ENCODE results near the gene SMU1.
A peak's percentile ranks its signal among the peaks of the same experiment; 100 is the strongest.

SMU1 gene

DNA sequence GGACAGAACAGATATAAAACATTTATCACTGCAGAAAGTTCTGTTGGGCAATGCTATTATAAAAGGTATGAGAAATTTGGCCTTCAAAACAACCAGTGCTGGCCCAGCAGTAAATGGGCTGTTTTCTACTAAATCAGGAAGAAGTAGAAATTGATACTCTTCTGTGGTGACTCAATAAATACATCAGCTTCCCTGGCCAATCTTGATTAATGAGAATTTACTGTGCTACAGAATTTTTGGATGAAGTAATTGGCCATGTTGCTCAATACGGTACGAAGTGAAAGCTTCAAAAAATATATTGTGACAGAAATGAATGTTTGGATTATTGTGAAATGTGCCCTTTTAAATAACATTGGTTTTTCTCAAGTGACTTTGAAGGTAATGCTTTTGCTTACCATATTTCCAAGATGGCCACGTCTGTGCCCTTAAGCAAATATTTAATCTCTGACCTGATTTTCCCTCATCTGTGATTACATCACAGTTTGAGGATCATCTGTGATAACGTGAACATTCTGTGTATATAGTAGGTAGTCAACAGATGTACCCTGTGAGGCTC, 47.2 kb downstream of the SMU1 start:
- H3K4me1 ChIP-seq (ENCODE audit: insufficient read depth, low read length, poor library complexity, severe bottlenecking) = peaks cover 58% of the 10 kb centered on the region
- H3K9me3 ChIP-seq (ENCODE audit: insufficient read depth, low read depth, low read length) = no peaks in the 10 kb centered on the region
- peaks cover 70% of the 10 kb centered on the region for H3K36me3 ChIP-seq (ENCODE audit: insufficient read depth, low read length)
- H3K27me3 ChIP-seq (ENCODE audit: insufficient read depth, low read length, poor library complexity, severe bottlenecking) = peaks cover 4% of the 10 kb centered on the region
- H3K9ac ChIP-seq (ENCODE audit: low read depth, low read length, poor library complexity, severe bottlenecking) = peak overlapping the region; percentile 11
- TF ChIP-seq, protein P1, sequence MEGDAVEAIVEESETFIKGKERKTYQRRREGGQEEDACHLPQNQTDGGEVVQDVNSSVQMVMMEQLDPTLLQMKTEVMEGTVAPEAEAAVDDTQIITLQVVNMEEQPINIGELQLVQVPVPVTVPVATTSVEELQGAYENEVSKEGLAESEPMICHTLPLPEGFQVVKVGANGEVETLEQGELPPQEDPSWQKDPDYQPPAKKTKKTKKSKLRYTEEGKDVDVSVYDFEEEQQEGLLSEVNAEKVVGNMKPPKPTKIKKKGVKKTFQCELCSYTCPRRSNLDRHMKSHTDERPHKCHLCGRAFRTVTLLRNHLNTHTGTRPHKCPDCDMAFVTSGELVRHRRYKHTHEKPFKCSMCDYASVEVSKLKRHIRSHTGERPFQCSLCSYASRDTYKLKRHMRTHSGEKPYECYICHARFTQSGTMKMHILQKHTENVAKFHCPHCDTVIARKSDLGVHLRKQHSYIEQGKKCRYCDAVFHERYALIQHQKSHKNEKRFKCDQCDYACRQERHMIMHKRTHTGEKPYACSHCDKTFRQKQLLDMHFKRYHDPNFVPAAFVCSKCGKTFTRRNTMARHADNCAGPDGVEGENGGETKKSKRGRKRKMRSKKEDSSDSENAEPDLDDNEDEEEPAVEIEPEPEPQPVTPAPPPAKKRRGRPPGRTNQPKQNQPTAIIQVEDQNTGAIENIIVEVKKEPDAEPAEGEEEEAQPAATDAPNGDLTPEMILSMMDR (conservative IDR thresholded peaks at IDR 0.05; ENCODE audit: low read length) = no peak
- TF ChIP-seq EZH2phosphoT487 (IDR thresholded peaks at IDR 0.05; ENCODE audit: borderline replicate concordance) = no peak
- no peaks in the 10 kb centered on the region for H3F3A ChIP-seq (ENCODE audit: low read depth)
- H3K79me2 ChIP-seq (ENCODE audit: insufficient read depth, low read length) = peaks cover 98% of the 10 kb centered on the region
- no peak overlapping the region for H2AFZ ChIP-seq (ENCODE audit: low read length)
- peak overlapping the region; percentile 89 for H3K4me2 ChIP-seq (ENCODE audit: low read depth, low read length, poor library complexity, severe bottlenecking)
- H3K4me3 ChIP-seq (ENCODE audit: low read length, poor library complexity, severe bottlenecking) = peak overlapping the region; percentile 94
- H3K9me2 ChIP-seq (replicated peaks; ENCODE audit: low read depth, low read length) = no peaks in the 10 kb centered on the region
- peaks cover 90% of the 10 kb centered on the region for H4K20me1 ChIP-seq (ENCODE audit: insufficient read depth, low read length, poor library complexity, severe bottlenecking)

DNA sequence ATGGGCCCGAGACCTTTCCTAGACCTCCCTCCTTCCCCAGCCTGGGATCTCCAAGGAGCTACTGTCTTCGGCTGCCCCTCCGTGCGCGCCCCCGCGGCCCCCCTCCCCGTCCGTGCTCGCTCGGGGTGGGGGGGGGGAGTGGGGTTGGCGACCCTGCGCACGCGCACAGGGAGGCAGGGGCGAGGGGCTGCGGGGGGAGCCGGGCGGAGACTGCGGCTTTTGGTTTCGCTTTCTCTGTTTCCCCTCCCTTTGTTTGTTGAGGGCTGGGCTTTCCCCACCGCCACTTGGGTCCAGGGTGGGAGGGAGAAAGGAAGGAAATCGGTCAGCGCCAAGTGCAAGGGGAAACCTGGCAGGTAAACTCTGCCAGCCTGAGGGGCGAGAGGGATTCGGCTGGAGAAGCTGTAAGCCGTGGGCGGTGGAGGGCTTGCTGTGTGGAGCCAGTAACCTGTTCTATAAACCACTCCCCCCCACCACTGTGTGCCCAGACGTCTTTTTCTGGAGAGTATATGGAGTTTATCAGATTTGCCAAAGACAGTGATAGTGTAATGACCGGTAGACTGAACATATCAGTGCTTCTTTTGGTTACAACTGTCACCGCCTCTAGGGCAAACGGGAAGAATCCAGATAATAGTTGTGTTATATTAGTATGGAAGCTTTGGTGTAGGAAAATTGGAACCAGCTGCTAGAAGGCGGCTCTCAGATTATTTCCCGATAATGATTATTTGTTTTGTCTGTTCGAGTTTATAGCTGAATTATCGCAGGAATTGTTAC, 50.7 kb downstream of the SMU1 start:
- Histone ChIP-seq H2AFZ (ENCODE audit: low read length) (peak overlapping the region; percentile 83), H3K9ac (ENCODE audit: low read depth, low read length, poor library complexity, severe bottlenecking) (peak overlapping the region; percentile 99), H3K4me3 (ENCODE audit: low read length, poor library complexity, severe bottlenecking) (peak overlapping the region; percentile 94), H3K27me3 (ENCODE audit: insufficient read depth, low read length, poor library complexity, severe bottlenecking) (peaks cover 4% of the 10 kb centered on the region), H3K9me2 (replicated peaks; ENCODE audit: low read depth, low read length) (no peaks in the 10 kb centered on the region), H3K4me1 (ENCODE audit: insufficient read depth, low read length, poor library complexity, severe bottlenecking) (peaks cover 54% of the 10 kb centered on the region), H3K79me2 (ENCODE audit: insufficient read depth, low read length) (peaks cover 80% of the 10 kb centered on the region), H3K4me2 (ENCODE audit: low read depth, low read length, poor library complexity, severe bottlenecking) (peak overlapping the region; percentile 89), H4K20me1 (ENCODE audit: insufficient read depth, low read length, poor library complexity, severe bottlenecking) (peaks cover 55% of the 10 kb centered on the region), H3K9me3 (ENCODE audit: insufficient read depth, low read depth, low read length) (no peaks in the 10 kb centered on the region), H3F3A (ENCODE audit: low read depth) (no peaks in the 10 kb centered on the region), H3K36me3 (ENCODE audit: insufficient read depth, low read length) (peaks cover 34% of the 10 kb centered on the region)
- no peak for TF ChIP-seq EZH2phosphoT487 (IDR thresholded peaks at IDR 0.05; ENCODE audit: borderline replicate concordance)

DNA sequence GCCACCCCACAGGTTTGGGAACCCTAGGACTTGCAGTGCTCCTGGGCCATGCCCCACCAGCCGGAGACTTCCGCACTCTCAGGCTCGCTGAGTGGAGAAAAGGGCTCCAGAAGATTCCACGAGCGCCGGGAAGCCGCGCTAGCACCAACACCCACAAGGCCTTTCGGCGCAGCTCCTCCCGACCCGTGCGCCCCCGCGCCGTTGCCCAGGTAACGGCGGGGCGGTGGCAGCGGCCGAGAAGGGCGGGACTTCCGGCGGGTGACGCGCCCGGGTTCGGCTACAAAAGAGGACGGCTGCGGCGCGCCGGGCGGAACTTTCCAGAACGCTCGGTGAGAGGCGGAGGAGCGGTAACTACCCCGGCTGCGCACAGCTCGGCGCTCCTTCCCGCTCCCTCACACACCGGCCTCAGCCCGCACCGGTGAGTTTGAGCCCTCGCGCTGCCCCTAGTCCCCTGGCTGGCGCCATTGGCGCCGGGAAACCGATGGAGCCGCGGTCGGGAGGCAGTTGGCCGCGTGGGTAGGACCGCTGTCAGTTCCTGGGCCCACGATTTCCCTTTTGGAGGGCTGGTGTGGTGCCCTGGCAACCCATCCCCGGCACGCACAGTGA, 51.4 kb downstream of the SMU1 start, which contains the start of gene DNAJA1:
DNAJA1 (plus strand) TSS at position 308 of the 606 bp plus-strand sequence. CDS start 1,212 bp downstream, outside the sequence.
- Histone ChIP-seq H3K9me3 (ENCODE audit: insufficient read depth, low read depth, low read length) (no peaks in the 10 kb centered on the region), H3K4me1 (ENCODE audit: insufficient read depth, low read length, poor library complexity, severe bottlenecking) (peaks cover 54% of the 10 kb centered on the region), H3K27me3 (ENCODE audit: insufficient read depth, low read length, poor library complexity, severe bottlenecking) (peaks cover 4% of the 10 kb centered on the region), H2AFZ (ENCODE audit: low read length) (peak within 1 kb of the TSS; percentile 83), H4K20me1 (ENCODE audit: insufficient read depth, low read length, poor library complexity, severe bottlenecking) (peaks cover 48% of the 10 kb centered on the region), H3K9ac (ENCODE audit: low read depth, low read length, poor library complexity, severe bottlenecking) (peak within 1 kb of the TSS; percentile 99), H3K36me3 (ENCODE audit: insufficient read depth, low read length) (peaks cover 28% of the 10 kb centered on the region), H3K4me3 (ENCODE audit: low read length, poor library complexity, severe bottlenecking) (peak within 1 kb of the TSS; percentile 94), H3K4me2 (ENCODE audit: low read depth, low read length, poor library complexity, severe bottlenecking) (peak within 1 kb of the TSS; percentile 89), H3F3A (ENCODE audit: low read depth) (no peaks in the 10 kb centered on the region), H3K79me2 (ENCODE audit: insufficient read depth, low read length) (peaks cover 73% of the 10 kb centered on the region), H3K9me2 (replicated peaks; ENCODE audit: low read depth, low read length) (no peaks in the 10 kb centered on the region)
- TF ChIP-seq, protein P1 (conservative IDR thresholded peaks at IDR 0.05; ENCODE audit: low read length) = no peak
- no peak for TF ChIP-seq EZH2phosphoT487 (IDR thresholded peaks at IDR 0.05; ENCODE audit: borderline replicate concordance)
